ENCODE results near the gene ST3GAL3.

GRCh38 chr1:43969416-43969745 is 262.0 kb downstream of the ST3GAL3 start:
- TF ChIP-seq CTCF (IDR thresholded peaks at IDR 0.05) (no peak), POLR2A (IDR thresholded peaks at IDR 0.05) (no peak)

Measured in Peyer's patch (tissue), 4 donors.